NCI-H2107 treated with DMSO at 0.1 percent for 48 hours (cell line): ENCODE data around the gene CRYGN.

Experiments
- DNase-seq: peaks from one replicate; lab custom pipeline; 2025; ENCODE audit not compliant: unreplicated experiment; lab: John Stamatoyannopoulos, UW

The CRYGN gene

DNA sequence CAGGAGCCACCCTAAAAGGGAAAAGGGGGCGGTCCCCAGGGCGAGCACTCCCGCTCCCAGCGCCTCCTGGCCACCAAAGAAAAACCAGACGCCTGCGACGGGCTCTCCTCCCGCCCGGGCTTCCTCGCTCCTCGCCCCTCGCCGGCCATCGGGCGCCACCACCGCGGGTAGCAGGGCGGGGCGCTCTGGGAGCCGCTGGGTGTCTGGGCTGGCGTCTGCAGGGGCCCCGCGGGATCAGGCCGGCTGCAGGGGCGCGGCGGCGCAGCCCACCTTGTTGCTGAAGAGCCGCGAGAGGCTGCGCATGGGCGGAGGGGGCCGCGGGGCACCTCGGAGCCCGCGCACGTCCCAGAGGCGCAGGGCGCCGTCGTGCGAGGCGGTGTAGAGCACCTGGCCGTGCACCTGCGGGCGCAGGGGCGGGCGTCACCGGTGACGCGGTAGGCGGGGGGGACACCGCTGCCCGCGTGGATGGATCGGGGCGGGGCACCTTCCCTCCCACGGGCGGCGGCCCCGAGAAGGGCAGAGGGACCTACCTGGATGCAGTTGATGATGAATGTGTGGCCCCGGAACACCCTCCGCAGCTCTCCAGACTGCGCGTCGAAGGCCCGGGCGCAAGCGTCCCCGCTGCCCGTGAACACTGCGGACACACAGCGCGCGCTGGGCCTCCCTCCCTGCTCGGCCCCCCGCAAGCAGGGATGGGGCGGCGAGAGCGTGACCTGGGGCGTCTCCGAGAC, 58.4 kb downstream of the CRYGN start:
- no peak for DNase-seq

DNA sequence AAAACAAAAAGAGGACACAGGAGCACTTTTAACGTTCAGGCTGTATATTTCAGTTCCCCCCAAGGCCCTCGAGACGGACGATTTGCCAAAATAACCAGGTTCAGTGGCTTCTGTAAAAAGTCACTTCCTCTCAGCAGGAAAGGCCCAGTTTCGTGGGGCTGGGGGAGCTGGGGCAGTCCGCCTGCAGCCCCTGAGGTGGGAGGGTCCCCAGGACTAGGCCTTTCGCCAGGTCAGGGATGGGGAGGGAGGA, 58.9 kb downstream of the CRYGN start:
- DNase-seq, result no peak

DNA sequence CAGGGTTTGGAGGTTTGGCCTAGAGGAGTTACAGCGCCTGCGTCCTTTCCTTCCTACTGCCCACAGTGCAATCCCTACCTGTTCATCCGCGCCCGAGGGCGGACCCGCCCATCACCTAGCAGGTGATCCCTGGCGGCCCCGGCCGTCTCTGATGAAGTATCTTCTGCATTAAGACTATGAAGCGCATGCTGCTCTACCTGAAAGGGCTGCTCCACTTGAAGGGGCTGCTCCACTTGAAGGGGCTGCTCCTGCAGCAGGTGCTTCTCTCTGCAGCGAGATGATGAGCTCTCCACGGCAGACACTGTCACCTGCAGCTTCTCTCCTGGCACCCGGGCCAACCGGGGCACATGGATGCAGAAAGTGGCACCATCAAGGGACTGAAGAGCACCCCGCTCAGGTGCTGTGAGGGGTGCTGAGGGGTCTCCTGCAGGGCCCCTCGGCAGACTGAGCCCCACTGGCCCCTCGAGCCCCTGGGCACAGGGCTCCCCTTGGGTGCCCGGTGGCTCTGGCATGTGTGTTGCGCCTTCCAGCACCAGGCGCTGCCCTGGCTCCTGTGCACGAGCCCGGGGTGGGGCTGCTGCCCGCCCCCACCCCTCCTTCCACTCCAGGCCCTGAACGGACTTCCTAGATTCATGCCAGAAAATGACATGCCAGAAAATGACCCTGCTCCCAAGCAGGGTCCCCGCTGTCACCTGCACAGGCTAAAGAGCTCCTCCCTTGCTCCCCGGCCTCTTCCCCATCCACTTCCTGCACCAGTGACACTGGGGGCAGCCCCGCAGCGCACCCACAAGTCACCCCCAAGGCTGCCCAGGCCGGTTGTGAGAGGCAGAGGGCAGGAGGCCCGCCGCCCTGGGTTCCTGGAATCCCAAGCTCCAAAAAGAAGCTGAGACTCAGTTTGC, 59.5 kb downstream of the CRYGN start:
- DNase-seq, result no peak

DNA sequence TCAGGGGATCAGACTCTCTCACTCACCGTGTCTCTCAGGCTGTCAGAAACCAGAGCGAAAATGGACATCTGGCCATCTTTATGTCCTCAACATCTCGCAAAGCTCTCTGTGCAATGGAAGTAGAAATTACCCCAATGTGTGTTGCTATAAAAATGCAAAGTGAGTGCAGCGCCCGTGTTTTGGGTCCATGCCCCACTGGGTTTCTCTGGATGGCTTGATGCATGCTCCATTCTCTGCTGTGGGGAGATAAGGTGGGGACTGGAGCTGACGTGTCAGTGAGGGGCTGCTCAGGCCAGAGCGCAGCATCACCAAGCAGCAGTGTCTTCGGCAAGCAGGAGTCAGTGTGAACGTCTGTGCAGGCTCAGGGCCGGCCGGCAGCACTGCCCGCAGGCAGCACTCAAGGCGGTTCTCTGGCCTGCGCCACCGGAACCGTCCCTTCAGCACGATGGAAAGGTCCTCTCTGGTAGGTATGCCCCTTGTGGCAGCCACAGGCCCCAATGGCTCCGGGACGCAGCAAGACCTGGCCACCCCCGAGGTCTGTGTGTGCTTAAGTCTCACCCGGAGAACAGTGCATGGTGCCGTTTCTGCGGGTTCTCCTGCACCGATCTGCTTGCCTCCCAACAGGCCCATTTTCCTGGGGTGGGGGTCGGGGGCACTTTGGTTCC, 60.3 kb downstream of the CRYGN start:
- no peak for DNase-seq

DNA sequence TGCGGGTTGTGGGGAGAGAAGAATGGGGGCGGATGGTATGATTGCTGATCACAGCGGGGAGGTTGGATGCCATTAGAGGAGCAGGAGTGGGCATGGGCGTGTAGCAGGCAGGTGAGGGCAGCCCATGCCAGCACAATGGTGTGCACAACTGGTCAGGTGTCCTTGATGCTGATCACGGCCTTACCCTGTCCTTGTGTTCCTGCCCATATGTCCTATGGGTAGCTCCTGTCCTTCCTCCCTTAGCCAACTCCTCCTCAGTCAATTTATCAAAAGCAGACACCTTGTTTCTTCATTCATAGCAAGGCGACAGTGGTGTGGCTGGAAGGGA, 60.8 kb downstream of the CRYGN start:
- no peak for DNase-seq
